Measurements from ENCODE around the gene EXOC3L4. TPM values are rescaled to one million over a fixed set of nuclear protein-coding genes. Genes with fewer than 3 reads are reported as not detected.
"Not testable (repeated sequence)": the region's sequence is repeated elsewhere in the genome, so short reads cannot be mapped to it uniquely, and the experiment has no call there.

Gene EXOC3L4
- total RNA-seq, 1 experiment from 2014 or later: 6.3 TPM

DNA sequence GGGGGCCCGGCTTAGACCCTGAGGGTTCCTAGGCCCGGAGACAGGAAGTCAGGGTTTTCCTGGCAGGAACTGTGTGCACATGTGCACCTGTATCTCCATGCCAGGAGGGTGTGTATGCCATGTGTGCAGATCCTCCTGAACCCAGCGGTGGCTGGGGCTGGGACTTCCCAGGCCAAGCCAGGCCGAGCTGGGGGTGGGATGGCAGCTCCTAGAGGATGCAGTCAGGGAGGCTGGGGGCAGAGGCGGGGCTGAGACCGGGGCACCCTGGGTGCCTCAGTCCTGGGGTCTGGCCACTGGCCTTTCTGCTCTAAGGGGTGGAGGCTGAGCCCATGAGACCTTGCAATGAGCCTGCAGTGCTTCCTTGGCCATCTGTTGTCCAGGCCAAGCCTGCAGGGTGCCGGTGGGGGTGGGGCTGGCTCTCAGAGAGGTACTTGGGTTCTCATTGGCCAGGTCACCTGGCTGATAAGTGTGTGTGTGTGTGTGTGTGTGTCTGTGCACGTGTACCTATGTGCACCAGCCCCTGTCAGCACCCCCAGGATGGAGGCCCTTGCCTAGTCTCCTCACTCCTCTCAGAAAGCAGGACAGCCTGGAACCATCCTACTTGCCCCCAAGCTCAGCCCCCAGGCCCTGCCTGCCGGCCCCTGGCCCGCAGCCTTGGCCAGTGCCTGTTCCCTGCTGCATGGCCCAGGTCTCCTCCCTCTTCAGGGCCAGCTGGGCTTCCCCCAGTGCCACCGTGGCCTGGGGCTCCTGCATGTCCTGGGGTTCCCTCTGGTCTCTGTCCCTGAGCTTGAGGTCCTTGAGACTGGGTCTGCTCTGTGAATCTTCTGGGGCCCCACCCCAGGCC lies 18.1 kb downstream of the EXOC3L4 start:
- Mint-ChIP-seq H3K9me3 (ENCODE audit: unreplicated experiment) (no peaks in the 10 kb centered on the region), H3K27ac (ENCODE audit: unreplicated experiment) (no peak overlapping the region), H3K36me3 (ENCODE audit: insufficient read depth, unreplicated experiment) (peaks cover 11% of the 10 kb centered on the region), H3K4me3 (ENCODE audit: unreplicated experiment) (no peak overlapping the region), H3K4me1 (ENCODE audit: low read depth, unreplicated experiment) (peaks cover 9% of the 10 kb centered on the region), H3K27me3 (ENCODE audit: insufficient read depth, unreplicated experiment) (no peaks in the 10 kb centered on the region)
- POLR2A ChIA-PET: no interaction called here
- CTCF ChIA-PET: no interaction called here
- TF ChIP-seq CTCF (IDR thresholded peaks at IDR 0.05; ENCODE audit: insufficient read depth in 1 of 2, low read depth in 1 of 2, low read length in 1 of 2, severe bottlenecking in 1 of 2, unreplicated experiment in 1 of 2): no peak
- Histone ChIP-seq H3K27me3 (replicated peaks; ENCODE audit: control insufficient read depth, insufficient read depth, low read length) (no peaks in the 10 kb centered on the region), H3K36me3 (ENCODE audit: control insufficient read depth, insufficient read depth, low read length) (no peaks in the 10 kb centered on the region), H3K4me1 (peaks cover 39% of the 10 kb centered on the region), H3K4me3 (ENCODE audit: low read depth, low read length) (no peak overlapping the region), H3K9me3 (peaks cover 5% of the 10 kb centered on the region; the same call in 1 of the 2 replicates)
- DNase-seq: no peak
- no TSS peak for BruUV-seq (replicated peaks)
- intact Hi-C loops (cut with micrococcal nuclease; ENCODE audit: unreplicated experiment): no loop called here

DNA sequence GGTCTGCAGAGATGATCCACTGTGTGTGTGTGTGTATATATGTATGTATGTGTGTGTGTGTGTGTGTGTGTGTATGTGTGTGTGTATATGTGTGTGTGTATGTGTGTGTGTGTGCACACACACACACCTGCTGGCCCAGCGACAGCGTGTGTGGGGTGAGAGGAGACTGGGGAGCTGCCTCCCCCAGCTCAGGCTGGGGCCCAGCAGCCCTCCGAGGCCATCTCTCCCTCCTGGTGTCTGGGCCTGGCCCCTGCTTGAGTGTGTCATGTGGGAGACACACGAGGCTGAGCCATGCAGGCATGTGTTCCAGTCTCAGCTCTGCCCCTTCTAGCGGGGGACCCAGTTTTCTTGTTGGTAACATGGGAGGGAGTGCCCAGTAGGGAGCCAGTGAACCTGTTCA lies 18.8 kb downstream of the EXOC3L4 start:
- Histone ChIP-seq H3K4me1 (peaks cover 39% of the 10 kb centered on the region), H3K36me3 (ENCODE audit: control insufficient read depth, insufficient read depth, low read length) (no peaks in the 10 kb centered on the region), H3K9me3 (peaks cover 5% of the 10 kb centered on the region; the same call in 1 of the 2 replicates), H3K4me3 (ENCODE audit: low read depth, low read length) (no peak overlapping the region), H3K27me3 (replicated peaks; ENCODE audit: control insufficient read depth, insufficient read depth, low read length) (no peaks in the 10 kb centered on the region)
- Mint-ChIP-seq H3K4me1 (ENCODE audit: low read depth, unreplicated experiment) (peaks cover 9% of the 10 kb centered on the region), H3K4me3 (ENCODE audit: unreplicated experiment) (no peak overlapping the region), H3K27ac (ENCODE audit: unreplicated experiment) (no peak overlapping the region), H3K27me3 (ENCODE audit: insufficient read depth, unreplicated experiment) (no peaks in the 10 kb centered on the region), H3K36me3 (ENCODE audit: insufficient read depth, unreplicated experiment) (peaks cover 11% of the 10 kb centered on the region), H3K9me3 (ENCODE audit: unreplicated experiment) (no peaks in the 10 kb centered on the region)
- BruUV-seq (replicated peaks): no TSS peak
- intact Hi-C loops (cut with micrococcal nuclease; ENCODE audit: unreplicated experiment): no loop called here
- POLR2A ChIA-PET: no interaction called here
- CTCF ChIA-PET: no interaction called here
- DNase-seq: no peak
- no peak for TF ChIP-seq CTCF (IDR thresholded peaks at IDR 0.05; ENCODE audit: insufficient read depth in 1 of 2, low read depth in 1 of 2, low read length in 1 of 2, severe bottlenecking in 1 of 2, unreplicated experiment in 1 of 2)

GRCh38 chr14:103113774-103114173 lies 19.2 kb downstream of the EXOC3L4 start:
- DNase-seq: no peak
- POLR2A ChIA-PET: no interaction called here

GRCh38 chr14:103115086-103115679 lies 20.7 kb downstream of the EXOC3L4 start:
- H3K4me3 ChIP-seq (ENCODE audit: low read depth, low read length); H3K36me3 ChIP-seq (ENCODE audit: control insufficient read depth, insufficient read depth, low read length); H3K9me3 ChIP-seq; H3K27ac Mint-ChIP-seq (ENCODE audit: unreplicated experiment); H3K27me3 ChIP-seq (replicated peaks; ENCODE audit: control insufficient read depth, insufficient read depth, low read length); H3K4me1 Mint-ChIP-seq (ENCODE audit: low read depth, unreplicated experiment); H3K9me3 Mint-ChIP-seq (ENCODE audit: unreplicated experiment); intact Hi-C loops (cut with micrococcal nuclease; ENCODE audit: unreplicated experiment); DNase-seq; BruUV-seq (replicated peaks); H3K4me3 Mint-ChIP-seq (ENCODE audit: unreplicated experiment); H3K27me3 Mint-ChIP-seq (ENCODE audit: insufficient read depth, unreplicated experiment): not testable (repeated sequence)
- H3K36me3 Mint-ChIP-seq (ENCODE audit: insufficient read depth, unreplicated experiment): peaks cover 11% of the 10 kb centered on the region
- POLR2A ChIA-PET: interaction anchor here (0.6 kb wide), 1 partner anchor 10 kb away, joined by 5 read pairs; no protein-coding TSS in a partner anchor
- CTCF ChIA-PET: interaction anchor here (1.2 kb wide), 1 partner anchor 10 kb away, joined by 7 read pairs; no protein-coding TSS in a partner anchor
- peaks cover 33% of the 10 kb centered on the region for H3K4me1 ChIP-seq

More at GRCh38 chr14:103113774-103114173, 19.2 kb downstream of the EXOC3L4 start:
- Mint-ChIP-seq H3K4me3 (ENCODE audit: unreplicated experiment) (no peak overlapping the region), H3K27me3 (ENCODE audit: insufficient read depth, unreplicated experiment) (no peaks in the 10 kb centered on the region), H3K27ac (ENCODE audit: unreplicated experiment) (no peak overlapping the region), H3K36me3 (ENCODE audit: insufficient read depth, unreplicated experiment) (peaks cover 11% of the 10 kb centered on the region), H3K4me1 (ENCODE audit: low read depth, unreplicated experiment) (peaks cover 9% of the 10 kb centered on the region), H3K9me3 (ENCODE audit: unreplicated experiment) (no peaks in the 10 kb centered on the region)
- BruUV-seq (replicated peaks): no TSS peak
- H3K4me1 ChIP-seq: peaks cover 39% of the 10 kb centered on the region
- CTCF ChIA-PET: no interaction called here
- no peak for TF ChIP-seq CTCF (IDR thresholded peaks at IDR 0.05; ENCODE audit: insufficient read depth in 1 of 2, low read depth in 1 of 2, low read length in 1 of 2, severe bottlenecking in 1 of 2, unreplicated experiment in 1 of 2)
- peaks cover 5% of the 10 kb centered on the region; the same call in 1 of the 2 replicates for H3K9me3 ChIP-seq
- no peak overlapping the region for H3K4me3 ChIP-seq (ENCODE audit: low read depth, low read length)
- intact Hi-C loops (cut with micrococcal nuclease; ENCODE audit: unreplicated experiment): no loop called here
- H3K36me3 ChIP-seq (ENCODE audit: control insufficient read depth, insufficient read depth, low read length): no peaks in the 10 kb centered on the region
- no peaks in the 10 kb centered on the region for H3K27me3 ChIP-seq (replicated peaks; ENCODE audit: control insufficient read depth, insufficient read depth, low read length)
